Parathyroid adenoma (tissue), 2 donors: ENCODE measurements around the gene SUPV3L1.
"Not testable (repeated sequence)": the region's sequence is repeated elsewhere in the genome, so short reads cannot be mapped to it uniquely, and the experiment has no call there.

Experiments used
- H2AFZ ChIP-seq: fragments of 300-600 bp; sonication (generic); one replicate; pipeline ENCODE4 v1.7.0; 2017; ENCODE audit warnings: antibody characterized with exemption, mild to moderate bottlenecking
- H3K27ac ChIP-seq: fragments of 300-600 bp; sonication (generic); one replicate; pipeline ENCODE4 v1.7.0; 2017
- H3K27me3 ChIP-seq: fragments of 300-600 bp; sonication (generic); one replicate; pipeline ENCODE4 v1.7.0; 2017; ENCODE audit warnings: low read length; ENCODE audit not compliant: control insufficient read depth, insufficient read depth
- H3K36me3 ChIP-seq: fragments of 300-600 bp; sonication (generic); one replicate; pipeline ENCODE4 v1.7.0; 2017; ENCODE audit warnings: low read length; ENCODE audit not compliant: control insufficient read depth, insufficient read depth
- H3K4me1 ChIP-seq: fragments of 300-600 bp; sonication (generic); one replicate; pipeline ENCODE4 v1.7.0; 2017; ENCODE audit warnings: control low read depth
- H3K4me2 ChIP-seq: fragments of 300-600 bp; sonication (generic); one replicate; pipeline ENCODE4 v1.7.0; 2017; ENCODE audit warnings: low read length
- H3K4me3 ChIP-seq: fragments of 300-600 bp; sonication (generic); one replicate; pipeline ENCODE4 v1.7.0; 2017; ENCODE audit warnings: low read depth, low read length
- H3K79me2 ChIP-seq: fragments of 300-600 bp; sonication (generic); one replicate; pipeline ENCODE4 v1.7.0; 2017; ENCODE audit warnings: control low read depth
- H3K9ac ChIP-seq: fragments of 300-600 bp; sonication (generic); one replicate; pipeline ENCODE4 v1.7.0; 2017; ENCODE audit warnings: mild to moderate bottlenecking
- H3K9me3 ChIP-seq: fragments of 300-600 bp; sonication (generic); one replicate; pipeline ENCODE4 v1.7.0; 2017; ENCODE audit warnings: low read length; ENCODE audit not compliant: control insufficient read depth
- TF ChIP-seq, protein P1 (sequence below): fragments of 300-600 bp; sonication (generic); IDR thresholded peaks from one replicate; pipeline ENCODE4 v1.7.0; 2017; ENCODE audit warnings: antibody characterized with exemption, mild to moderate bottlenecking
- donor health status: primary hyperparathyroidism.

Gene SUPV3L1

GRCh38 chr10:69246581-69247312 is 66.7 kb downstream of the SUPV3L1 start:
- Histone ChIP-seq H3K4me1 (no peaks in the 10 kb centered on the region), H3K27ac (no peak overlapping the region), H3K36me3 (no peaks in the 10 kb centered on the region), H3K4me2 (no peak overlapping the region), H2AFZ (no peak overlapping the region), H3K4me3 (no peak overlapping the region), H3K9ac (no peak overlapping the region), H3K79me2 (no peaks in the 10 kb centered on the region), H3K27me3 (no peaks in the 10 kb centered on the region), H3K9me3 (no peaks in the 10 kb centered on the region)
- TF ChIP-seq, protein P1, sequence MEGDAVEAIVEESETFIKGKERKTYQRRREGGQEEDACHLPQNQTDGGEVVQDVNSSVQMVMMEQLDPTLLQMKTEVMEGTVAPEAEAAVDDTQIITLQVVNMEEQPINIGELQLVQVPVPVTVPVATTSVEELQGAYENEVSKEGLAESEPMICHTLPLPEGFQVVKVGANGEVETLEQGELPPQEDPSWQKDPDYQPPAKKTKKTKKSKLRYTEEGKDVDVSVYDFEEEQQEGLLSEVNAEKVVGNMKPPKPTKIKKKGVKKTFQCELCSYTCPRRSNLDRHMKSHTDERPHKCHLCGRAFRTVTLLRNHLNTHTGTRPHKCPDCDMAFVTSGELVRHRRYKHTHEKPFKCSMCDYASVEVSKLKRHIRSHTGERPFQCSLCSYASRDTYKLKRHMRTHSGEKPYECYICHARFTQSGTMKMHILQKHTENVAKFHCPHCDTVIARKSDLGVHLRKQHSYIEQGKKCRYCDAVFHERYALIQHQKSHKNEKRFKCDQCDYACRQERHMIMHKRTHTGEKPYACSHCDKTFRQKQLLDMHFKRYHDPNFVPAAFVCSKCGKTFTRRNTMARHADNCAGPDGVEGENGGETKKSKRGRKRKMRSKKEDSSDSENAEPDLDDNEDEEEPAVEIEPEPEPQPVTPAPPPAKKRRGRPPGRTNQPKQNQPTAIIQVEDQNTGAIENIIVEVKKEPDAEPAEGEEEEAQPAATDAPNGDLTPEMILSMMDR, result no peak

GRCh38 chr10:69247313-69247710 is 67.3 kb downstream of the SUPV3L1 start:
- Histone ChIP-seq H3K27me3 (no peaks in the 10 kb centered on the region), H3K79me2 (no peaks in the 10 kb centered on the region), H3K9me3 (no peaks in the 10 kb centered on the region), H2AFZ (no peak overlapping the region), H3K4me3 (no peak overlapping the region), H3K4me2 (no peak overlapping the region), H3K4me1 (no peaks in the 10 kb centered on the region), H3K27ac (no peak overlapping the region), H3K36me3 (no peaks in the 10 kb centered on the region), H3K9ac (no peak overlapping the region)
- TF ChIP-seq, protein P1, result no peak

GRCh38 chr10:69248117-69248730 is 68.2 kb downstream of the SUPV3L1 start:
- Histone ChIP-seq H3K9ac (no peak overlapping the region), H3K27me3 (no peaks in the 10 kb centered on the region), H3K79me2 (no peaks in the 10 kb centered on the region), H2AFZ (no peak overlapping the region), H3K4me1 (no peaks in the 10 kb centered on the region), H3K36me3 (no peaks in the 10 kb centered on the region), H3K27ac (no peak overlapping the region), H3K4me3 (no peak overlapping the region), H3K9me3 (no peaks in the 10 kb centered on the region), H3K4me2 (no peak overlapping the region)
- TF ChIP-seq, protein P1, result no peak

DNA sequence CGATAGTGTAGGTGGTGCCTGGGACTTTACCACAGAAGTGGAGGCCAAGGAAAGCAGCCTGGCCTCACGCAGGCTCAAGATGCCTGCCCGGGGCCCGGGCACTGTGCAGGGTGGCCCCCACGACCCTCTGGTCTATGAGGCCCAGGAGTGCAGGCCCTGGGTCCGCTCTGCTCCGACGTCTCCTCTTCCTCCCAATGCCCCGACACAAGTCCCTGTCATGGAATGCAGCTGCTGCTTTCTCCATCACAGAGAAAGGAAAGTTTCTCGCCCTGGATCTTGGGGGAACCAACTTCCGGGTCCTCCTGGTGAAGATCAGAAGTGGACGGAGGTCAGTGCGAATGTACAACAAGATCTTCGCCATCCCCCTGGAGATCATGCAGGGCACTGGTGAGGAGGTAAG is 70.0 kb downstream of the SUPV3L1 start:
- no peak overlapping the region for H3K9ac ChIP-seq
- no peaks in the 10 kb centered on the region for H3K4me1 ChIP-seq
- no peaks in the 10 kb centered on the region for H3K9me3 ChIP-seq
- no peak overlapping the region for H3K27ac ChIP-seq
- no peak overlapping the region for H2AFZ ChIP-seq
- no peak overlapping the region for H3K4me2 ChIP-seq
- H3K4me3 ChIP-seq, result no peak overlapping the region
- no peaks in the 10 kb centered on the region for H3K79me2 ChIP-seq
- TF ChIP-seq, protein P1, result no peak
- H3K36me3 ChIP-seq, result no peaks in the 10 kb centered on the region
- H3K27me3 ChIP-seq, result no peaks in the 10 kb centered on the region

DNA sequence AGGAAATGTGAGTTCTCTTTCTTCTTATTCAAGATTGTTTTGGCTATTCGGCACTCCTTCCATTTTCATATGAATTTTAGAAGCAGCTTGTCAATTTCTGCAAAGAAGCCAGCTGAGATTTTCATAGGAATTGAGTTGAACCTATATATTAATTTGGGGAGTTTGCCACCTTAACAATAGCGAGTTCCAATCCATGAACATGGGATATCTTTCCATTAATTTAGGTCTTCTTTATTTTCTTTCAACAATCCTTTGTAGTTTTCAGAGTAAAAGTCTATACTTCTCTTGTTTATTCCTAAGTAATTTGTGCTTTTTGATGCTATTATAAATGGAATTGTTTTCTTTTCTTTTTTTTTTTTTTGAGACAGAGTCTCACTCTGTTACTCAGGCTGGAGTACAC is 71.4 kb downstream of the SUPV3L1 start:
- H3K79me2 ChIP-seq, H3K27ac ChIP-seq, H2AFZ ChIP-seq, H3K4me3 ChIP-seq, H3K27me3 ChIP-seq, H3K9me3 ChIP-seq, H3K36me3 ChIP-seq, H3K9ac ChIP-seq, H3K4me1 ChIP-seq, H3K4me2 ChIP-seq: not testable (repeated sequence)
